A549 (cell line): ENCODE results near the gene DHRS3.

Source experiments
- CTCF ChIP-seq: fragments of >200 bp; sonication (Bioruptor Twin); formaldehyde crosslinking; IDR thresholded peaks from 3 replicates; pipeline ENCODE4 v1.5.1; 2016
- FOSL2 ChIP-seq, 2 experiments: fragments of 450-650 bp in 1 of 2; fragments of >200 bp in 1 of 2; sonication (Bioruptor Twin) in 1 of 2; formaldehyde crosslinking; IDR thresholded peaks; 2 replicates each; pipeline versions ENCODE4 v1.5.0 to v1.6.1; 2016 to 2020; ENCODE audit warnings: mild to moderate bottlenecking in 1 of 2, moderate library complexity in 1 of 2
- MAX ChIP-seq: IDR thresholded peaks from 2 replicates; pipeline ENCODE4 v1.6.1; 2012
- MAZ ChIP-seq: fragments of 150-350 bp; IDR thresholded peaks from 2 replicates; pipeline ENCODE4 v1.6.1; 2014; ENCODE audit warnings: antibody characterized with exemption, low read depth, low read length, borderline replicate concordance
- NPAS2 ChIP-seq: fragments of 250-450 bp; sonication (Bioruptor Pico); IDR thresholded peaks from 2 replicates; pipeline ENCODE4 v1.8.0; 2022; ENCODE audit warnings: mild to moderate bottlenecking, moderate library complexity, borderline replicate concordance
- POLR2A ChIP-seq: IDR thresholded peaks from 2 replicates; pipeline ENCODE4 v1.6.1; 2012; ENCODE audit warnings: mild to moderate bottlenecking, low read length
- USF2 ChIP-seq: fragments of 450-650 bp; IDR thresholded peaks from 2 replicates; pipeline ENCODE4 v1.6.1; 2014; ENCODE audit warnings: antibody characterized with exemption

- no peak for TF ChIP-seq CTCF
- no peak for TF ChIP-seq POLR2A
- TF ChIP-seq MAX: no peak
- TF ChIP-seq FOSL2 (IDR thresholded peaks at IDR 0.05): no peak
- no peak for TF ChIP-seq FOSL2 (CRISPR knock-in tag; IDR thresholded peaks at IDR 0.05)
- no peak for TF ChIP-seq MAZ
- TF ChIP-seq NPAS2 (CRISPR knock-in tag): no peak
- no peak for TF ChIP-seq USF2
Observed at GRCh38 chr1:12656575-12656974, 38.6 kb upstream of the DHRS3 start.
